ENCODE results near the gene PRF1.
"Not testable (repeated sequence)": the region's sequence is repeated elsewhere in the genome, so short reads cannot be mapped to it uniquely, and the experiment has no call there.

PRF1 gene

DNA sequence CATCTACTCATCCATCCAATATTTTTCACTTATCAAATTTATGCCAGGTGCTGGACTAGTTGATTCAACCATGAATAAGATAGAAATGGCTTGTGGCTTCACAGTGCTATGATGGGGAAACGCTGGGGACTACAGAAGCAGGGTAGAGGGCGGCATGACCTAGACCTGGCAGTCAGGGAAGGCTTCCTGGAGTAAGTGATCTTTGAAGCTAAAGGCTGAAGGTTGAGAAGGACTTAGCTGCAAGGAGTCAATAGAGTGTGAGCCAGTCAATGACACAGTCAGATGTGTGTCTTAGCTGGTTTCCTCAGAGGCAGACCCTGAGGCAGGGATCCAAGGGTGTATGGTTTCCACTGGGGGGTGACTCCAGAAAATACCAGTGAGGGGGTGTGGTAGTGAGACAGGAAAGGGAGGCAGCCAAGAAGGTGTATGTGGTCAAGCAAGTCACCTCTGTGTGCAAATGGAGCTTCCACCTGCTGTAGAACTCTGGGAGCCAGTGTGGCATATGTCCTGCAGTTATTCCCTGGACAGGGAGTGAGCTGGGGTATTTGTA lies 10.3 kb downstream of the PRF1 start:
- no peak for DNase-seq

DNA sequence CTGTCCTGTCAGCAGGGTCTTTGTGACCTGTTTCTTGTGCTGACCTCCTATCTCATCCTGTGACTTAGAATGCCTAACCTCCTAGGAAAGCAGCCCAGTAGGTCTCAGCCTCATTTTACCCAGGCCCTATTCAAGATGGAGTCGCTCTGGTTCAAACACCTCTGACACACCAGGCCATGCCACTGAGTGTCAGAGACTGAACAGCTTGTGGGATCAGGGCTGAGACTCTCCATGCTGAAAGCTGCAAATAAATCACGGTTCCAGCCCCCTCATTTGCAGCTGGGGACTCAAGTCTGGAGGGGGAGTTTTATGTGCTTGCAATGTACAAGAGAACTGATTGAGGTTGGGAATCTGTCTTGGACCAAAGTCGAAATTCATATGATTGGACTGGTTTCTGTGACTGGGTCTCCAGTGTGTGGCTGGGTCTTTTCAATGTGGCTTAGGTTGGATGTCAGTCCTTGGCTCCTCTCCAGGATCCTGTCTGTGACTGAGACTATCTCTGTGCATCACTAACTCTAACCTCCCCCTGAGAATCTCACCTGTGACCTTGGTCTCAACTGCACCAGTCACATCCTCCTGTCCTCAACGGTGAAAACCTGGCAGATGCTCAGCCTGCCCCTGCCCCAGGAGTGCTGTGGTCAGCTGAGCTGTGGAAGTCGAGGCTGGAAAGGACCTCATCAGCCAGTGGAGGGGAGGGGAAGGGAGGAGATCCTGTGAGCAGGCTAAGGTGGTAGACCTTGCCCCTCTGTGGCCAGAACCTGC lies 11.7 kb downstream of the PRF1 start:
- DNase-seq: no peak

GRCh38 chr10:70589762-70590654 lies 12.5 kb downstream of the PRF1 start:
- no peak for DNase-seq

DNA sequence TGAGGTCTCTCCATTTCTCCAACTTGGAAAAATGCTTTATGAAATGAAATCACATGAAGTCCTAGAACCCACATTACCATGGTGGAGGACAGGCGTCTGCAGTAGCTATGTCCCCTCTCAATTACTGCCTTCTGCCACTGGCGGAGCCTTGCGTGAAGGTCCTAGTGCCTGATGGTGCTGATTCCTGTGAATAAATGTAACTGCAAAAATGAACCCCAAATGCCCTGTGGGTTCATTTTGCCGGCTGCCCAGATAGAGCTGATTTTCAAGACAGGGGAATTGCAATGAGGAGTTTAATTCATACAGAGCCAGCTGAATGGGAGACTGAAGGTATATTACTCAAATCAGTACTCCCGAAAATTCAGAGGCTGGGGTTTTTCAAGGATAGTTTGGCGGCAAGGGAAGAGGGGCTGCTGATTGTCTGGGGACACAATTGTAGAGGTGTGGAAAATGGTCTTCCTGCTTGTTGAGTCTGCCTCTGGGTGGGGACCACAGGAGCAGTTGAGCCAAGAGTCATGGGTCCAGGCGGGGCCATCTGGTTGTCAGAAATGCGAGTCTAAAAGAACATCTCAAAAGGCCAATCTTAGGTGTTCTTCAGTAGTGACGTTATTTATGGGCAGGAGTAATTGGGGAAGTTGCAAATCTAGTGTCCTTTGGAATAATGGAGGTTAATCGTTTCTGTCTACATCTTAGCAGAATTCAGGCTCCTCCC lies 13.5 kb downstream of the PRF1 start:
- DNase-seq: no peak

DNA sequence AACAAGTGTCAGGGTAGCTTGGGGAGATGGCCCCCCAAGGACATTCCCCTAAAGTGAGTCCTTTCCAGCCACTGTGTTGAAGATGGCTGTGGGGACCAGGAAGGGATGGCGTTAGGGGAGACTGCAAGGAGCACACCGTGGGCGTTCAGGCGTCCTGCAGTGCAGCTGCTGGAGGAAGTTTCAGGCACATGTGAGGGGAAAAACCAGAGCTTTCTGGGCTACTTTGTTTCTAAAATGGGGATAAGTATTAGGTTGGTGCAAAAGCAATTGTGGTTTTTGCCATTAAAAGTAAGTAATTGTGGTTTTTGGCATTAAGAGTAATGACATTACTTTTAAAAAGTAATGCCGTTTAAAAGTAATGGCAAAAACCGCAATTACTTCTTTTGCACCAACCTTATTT lies 14.3 kb downstream of the PRF1 start:
- DNase-seq: no peak

GRCh38 chr10:70587045-70587658 lies 15.4 kb downstream of the PRF1 start:
- DNase-seq: no peak

DNA sequence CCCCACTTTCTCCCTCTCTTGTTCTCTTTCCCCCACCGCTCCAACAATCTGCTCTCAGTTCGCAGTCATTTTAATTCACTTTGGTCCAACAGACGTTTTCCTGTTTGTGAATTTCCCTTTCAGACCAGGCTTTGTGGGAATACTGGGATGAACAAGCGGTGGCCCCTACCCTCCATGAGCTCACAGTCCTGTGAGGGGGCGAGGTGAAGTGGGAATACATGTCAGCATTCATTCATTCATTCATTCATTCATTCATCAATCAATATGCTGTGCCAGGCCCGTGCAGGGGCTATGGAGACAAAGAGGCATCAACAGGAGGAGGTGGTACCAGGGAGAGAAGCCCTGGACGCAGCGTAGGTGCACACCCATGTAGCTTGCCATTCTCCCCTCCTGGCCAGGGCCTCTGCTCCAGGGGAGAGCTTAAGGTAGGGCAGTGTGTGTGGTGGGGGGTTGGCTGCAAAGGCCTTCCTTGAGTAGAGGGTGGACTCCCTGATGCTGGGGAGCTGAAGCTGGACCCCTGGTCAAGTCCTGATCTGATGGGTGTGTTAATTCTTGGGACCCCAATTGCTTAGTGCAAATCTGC lies 16.1 kb downstream of the PRF1 start:
- DNase-seq: no peak

GRCh38 chr10:70585578-70586169 lies 16.9 kb downstream of the PRF1 start:
- no peak for DNase-seq

- no peak for DNase-seq
These were observed 17.5 kb downstream of the PRF1 start for GRCh38 chr10:70584909-70585544.

GRCh38 chr10:70584366-70584765 lies 18.2 kb downstream of the PRF1 start:
- DNase-seq: no peak

DNA sequence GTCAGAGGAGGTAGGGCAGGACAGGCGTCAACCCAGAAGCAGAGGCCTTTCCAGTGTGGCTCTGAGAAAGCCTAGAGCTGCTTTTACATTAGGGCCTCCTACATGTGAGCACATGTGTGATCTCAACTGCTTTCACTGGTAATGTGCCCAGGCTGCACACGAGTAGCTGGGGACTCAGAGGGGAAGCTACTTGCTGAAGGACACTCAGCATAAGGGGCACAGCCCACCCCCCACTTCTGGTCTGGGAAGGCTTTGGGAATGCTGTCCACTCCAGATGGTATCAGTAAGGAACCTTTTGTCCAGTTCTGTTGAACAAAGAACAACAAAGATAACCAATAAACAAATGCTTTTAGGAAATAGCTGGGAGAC lies 18.9 kb downstream of the PRF1 start:
- DNase-seq: no peak

DNA sequence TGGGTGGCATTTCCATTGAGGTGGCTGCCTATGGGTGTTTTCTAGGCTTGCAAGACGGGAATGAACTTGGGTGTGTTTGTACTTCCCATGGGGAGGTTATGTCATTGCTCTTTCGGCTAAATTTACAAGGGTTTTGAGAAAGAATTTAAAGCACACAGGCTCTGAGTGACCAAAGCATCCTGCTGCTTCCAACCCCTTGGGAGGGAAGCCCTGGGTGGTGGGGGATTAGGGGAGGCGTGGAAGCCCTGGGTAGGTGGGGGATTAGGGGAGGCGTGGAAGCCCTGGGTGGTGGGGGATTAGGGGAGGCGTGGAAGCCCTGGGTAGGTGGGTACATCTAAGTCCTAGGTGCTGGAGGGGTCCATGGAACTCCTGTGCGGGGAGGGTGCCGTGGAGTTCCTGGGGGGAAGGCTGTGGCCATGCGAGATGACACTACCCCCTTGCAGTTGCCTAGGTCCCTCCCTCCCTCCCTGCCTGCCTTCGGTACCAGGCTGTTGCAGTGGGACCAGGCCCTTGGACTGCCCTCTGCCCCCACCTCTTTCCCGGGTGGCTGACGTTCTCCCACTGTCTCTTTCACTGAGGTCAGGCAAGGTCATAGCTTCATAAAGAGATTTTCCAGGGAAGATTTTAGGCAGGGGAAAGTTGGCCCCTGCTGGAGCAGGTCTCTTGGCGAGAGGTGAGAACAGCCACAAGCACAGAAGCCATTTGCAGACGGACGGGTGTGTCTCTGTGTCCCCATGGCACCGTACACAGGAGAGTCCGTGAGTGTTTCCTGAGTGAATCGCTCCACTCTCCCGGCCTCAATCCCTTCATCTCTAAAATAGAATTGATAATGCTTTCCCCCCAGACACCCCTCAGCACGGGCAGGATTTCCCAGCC lies 19.5 kb downstream of the PRF1 start:
- no peak for DNase-seq

- not testable (repeated sequence) for DNase-seq
These were observed 21.4 kb downstream of the PRF1 start for GRCh38 chr10:70581176-70581575.

DNA sequence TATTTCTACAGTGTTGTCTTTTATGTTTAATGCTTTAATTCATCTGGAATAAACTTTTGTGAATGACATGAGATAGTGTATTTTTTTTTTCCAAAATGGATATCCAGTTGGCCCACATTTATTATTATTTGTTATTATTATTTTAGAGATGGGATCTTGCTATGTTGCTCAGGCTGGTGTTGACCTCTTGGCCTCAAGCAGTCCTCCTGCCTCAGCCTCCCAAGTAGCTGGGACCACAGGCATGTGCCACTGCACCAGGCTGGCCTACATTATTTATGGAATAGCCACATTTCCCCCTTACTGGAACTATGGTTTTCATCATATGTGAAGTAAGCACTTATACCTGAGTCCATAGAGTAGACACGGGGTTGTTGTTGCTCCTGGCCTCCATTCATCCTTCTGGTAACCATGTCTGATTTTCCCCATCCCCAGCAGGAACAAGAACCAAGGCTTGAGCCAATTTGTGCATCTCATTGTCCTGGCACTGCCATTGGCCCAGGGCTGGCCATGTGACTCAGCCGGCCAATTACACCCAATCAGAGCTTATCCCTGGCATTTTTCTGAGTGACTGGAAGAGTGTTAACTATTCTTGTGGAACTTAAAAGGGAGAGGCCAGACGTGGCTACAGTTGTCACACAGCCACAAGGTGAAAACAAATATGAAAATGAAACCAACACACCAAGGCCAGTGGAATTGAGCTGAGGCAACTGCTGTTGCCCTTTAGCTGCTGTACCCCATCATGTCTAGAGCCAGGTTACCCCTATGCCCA lies 23.1 kb downstream of the PRF1 start:
- peak in 1 of 2 donors; percentile 55 for DNase-seq

- DNase-seq: peak; percentile 59 to 71
These were observed 24.1 kb downstream of the PRF1 start for GRCh38 chr10:70578371-70578947.

DNA sequence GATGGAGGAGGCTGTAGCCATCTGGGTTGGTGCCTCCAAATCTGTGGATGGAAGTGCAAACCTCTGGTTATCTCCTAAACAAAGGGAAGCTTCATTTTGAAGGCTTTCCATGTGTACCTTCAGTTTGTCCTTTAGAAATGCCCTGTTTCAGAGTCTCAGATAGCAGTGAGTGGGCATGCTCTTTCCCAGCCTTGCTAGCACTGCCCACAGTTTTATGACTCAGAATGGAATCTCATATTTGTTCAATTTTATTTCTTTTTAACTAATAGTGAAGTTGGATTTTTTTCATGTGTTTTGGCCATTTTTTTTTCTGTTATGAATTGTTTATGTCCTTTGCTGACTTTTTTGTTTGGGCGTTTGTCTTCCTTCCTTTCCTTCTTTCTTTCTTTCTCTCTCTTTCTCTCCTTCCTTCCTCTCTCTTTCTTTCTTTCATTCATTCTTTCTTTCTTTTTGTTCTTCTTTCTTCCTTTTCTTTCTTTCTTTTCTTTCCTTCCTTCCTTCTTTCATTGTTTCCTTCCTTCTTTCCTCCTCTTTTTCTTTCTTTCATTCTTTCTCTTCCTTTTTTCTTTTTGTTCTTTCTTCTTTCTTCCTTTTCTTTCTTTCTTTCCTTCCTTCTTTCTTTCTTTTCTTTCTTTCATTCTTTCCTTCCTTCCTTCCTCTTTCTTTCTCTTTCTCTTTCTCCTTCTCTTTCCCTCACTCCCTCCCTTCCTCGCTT lies 25.6 kb downstream of the PRF1 start:
- DNase-seq: no peak

DNA sequence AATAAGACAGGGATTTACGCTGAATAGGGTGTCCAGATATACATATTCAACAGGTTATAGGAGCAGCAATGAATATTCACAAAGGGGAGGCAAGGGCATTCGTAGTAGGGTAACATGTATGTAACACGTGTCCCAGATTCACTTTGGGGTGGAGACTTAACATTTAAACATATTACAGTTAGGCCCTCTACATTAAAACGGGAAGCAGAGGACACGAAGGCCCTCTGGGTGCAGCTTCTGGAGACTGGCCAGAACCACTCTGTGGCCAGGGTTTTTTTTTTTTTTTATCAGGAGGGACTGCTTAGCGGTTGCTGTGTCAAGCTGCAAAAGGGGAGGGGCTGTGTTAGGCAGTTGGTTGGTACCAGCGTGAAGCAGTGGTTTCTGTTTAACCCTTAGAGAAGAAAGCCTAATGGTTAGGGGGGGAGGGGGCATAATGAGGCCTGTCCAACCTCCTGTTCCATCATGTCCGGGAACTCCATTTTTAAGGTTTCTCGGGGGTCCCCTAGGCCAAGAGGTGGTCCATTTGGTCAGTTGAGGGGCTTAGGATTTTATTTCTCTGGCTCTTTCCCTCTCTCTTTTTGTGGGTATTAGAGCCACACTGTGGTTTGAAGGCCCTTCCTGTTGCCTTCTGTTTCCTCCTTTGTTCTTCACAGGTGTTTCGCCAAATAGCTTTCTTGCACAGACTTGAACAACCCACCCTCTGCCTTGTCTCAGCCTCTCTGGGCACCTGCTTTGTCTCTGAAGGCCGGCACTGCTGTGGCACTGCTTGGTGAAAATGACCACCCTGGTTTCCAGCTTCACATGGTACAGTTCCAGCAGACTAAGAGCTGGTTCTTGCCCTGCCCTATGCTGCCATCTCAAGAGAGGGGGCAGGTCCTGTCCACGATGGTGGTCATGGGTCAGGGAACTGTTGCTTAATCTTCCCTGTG lies 26.4 kb downstream of the PRF1 start:
- DNase-seq: peak; percentile 60

Measured in CD4-positive, alpha-beta T cell treated with Interferon alpha-2 for 1 hour (primary cell).